ENCODE data around the gene OR51F2.

The OR51F2 gene

DNA sequence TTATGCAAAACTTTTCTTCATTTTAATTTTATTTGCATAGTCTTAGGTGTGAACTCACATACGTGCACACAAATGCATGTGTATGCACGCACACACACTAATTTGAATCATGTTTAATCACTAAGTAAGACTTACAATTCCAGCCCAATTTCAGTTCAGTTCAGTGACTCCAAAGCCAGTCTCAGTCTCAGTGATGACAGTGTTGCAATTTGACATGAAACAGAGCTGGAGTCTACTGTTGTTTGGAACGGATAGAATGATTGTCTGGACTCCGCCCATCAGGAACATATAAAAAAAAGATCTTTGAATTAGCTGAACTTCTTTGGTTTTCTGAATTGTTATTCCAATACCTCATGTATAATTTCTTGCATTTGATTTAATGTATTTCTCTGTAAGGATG, 42.8 kb downstream of the OR51F2 start:
- CTCF ChIA-PET: no interaction called here
- POLR2A ChIA-PET: no interaction called here
- TF ChIP-seq HDGF (IDR thresholded peaks at IDR 0.05; ENCODE audit: borderline replicate concordance) (no peak), LEF1 (IDR thresholded peaks at IDR 0.05; ENCODE audit: borderline replicate concordance) (no peak), ARNT (IDR thresholded peaks at IDR 0.05) (no peak), SUZ12 (IDR thresholded peaks at IDR 0.05) (no peak), NFRKB (IDR thresholded peaks at IDR 0.05) (no peak), BHLHE40 (IDR thresholded peaks at IDR 0.05; ENCODE audit: borderline replicate concordance) (no peak), FOXM1 (IDR thresholded peaks at IDR 0.05; ENCODE audit: borderline replicate concordance) (no peak), TARDBP (IDR thresholded peaks at IDR 0.05) (no peak), FOXK2 (IDR thresholded peaks at IDR 0.05) (no peak), L3MBTL2 (conservative IDR thresholded peaks at IDR 0.05) (no peak), ZNF384 (IDR thresholded peaks at IDR 0.05) (no peak), FOXA1 (IDR thresholded peaks at IDR 0.05) (no peak), SP1 (IDR thresholded peaks at IDR 0.05) (no peak), ELF4 (IDR thresholded peaks at IDR 0.05) (no peak), CTBP1 (IDR thresholded peaks at IDR 0.05; ENCODE audit: borderline replicate concordance) (no peak)
- TF ChIP-seq, protein P1, sequence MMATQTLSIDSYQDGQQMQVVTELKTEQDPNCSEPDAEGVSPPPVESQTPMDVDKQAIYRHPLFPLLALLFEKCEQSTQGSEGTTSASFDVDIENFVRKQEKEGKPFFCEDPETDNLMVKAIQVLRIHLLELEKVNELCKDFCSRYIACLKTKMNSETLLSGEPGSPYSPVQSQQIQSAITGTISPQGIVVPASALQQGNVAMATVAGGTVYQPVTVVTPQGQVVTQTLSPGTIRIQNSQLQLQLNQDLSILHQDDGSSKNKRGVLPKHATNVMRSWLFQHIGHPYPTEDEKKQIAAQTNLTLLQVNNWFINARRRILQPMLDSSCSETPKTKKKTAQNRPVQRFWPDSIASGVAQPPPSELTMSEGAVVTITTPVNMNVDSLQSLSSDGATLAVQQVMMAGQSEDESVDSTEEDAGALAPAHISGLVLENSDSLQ (IDR thresholded peaks at IDR 0.05): no peak
- no peak for DNase-seq (ENCODE audit: extremely low spot score)

DNA sequence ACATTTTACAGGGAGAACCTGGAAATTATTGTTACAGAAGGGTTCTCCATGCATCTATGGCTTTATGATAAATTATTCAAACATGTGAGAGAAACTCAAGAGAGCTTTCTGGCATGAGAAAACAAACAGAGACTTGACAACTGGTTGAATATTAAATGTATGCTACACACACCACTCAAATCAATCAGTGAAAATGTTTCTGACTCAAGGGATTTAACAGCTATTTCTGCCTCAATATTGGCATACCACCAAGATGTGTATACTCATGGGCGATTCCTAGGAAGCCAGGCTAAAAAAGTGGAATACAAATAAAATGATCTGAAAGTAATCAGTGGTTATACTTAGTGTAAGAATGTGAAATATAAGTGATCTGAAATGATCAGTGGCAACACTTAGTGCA, 44.7 kb downstream of the OR51F2 start:
- POLR2A ChIA-PET: no interaction called here
- TF ChIP-seq NFRKB (IDR thresholded peaks at IDR 0.05) (no peak), BHLHE40 (IDR thresholded peaks at IDR 0.05; ENCODE audit: borderline replicate concordance) (no peak)
- DNase-seq (ENCODE audit: extremely low spot score): no peak
- CTCF ChIA-PET: no interaction called here

Measured in HEK293T (cell line).